ENCODE results near the gene FITM1.
A peak's percentile ranks its signal among the peaks of the same experiment; 100 is the strongest.

Gene FITM1

GRCh38 chr14:24130380-24130716 is at the start of gene FITM1:
Gene FITM1, plus strand, starts transcription at chr14:24130659. Its CDS starts 905 bp downstream, at chr14:24131564.
- no peak within 1 kb of the TSS for H3K27ac ChIP-seq (ENCODE audit: low read depth, low read length)
- H3K9ac ChIP-seq (ENCODE audit: low read length): no peak within 1 kb of the TSS
- H3K27me3 ChIP-seq (ENCODE audit: control insufficient read depth in 1 of 2, insufficient read depth in 2 of 2, low read length in 2 of 2): no peaks in the 10 kb centered on the region
- H3K36me3 ChIP-seq (ENCODE audit: insufficient read depth, low read length): no peaks in the 10 kb centered on the region
- H3K4me3 ChIP-seq (ENCODE audit: low read depth in 1 of 2, low read length in 2 of 2): no peak within 1 kb of the TSS
- H3K4me1 ChIP-seq (ENCODE audit: insufficient read depth, low read length): peaks cover 2% of the 10 kb centered on the region
- no peaks in the 10 kb centered on the region for H3K9me3 ChIP-seq (ENCODE audit: low read length)

- H3K27me3 ChIP-seq (ENCODE audit: control insufficient read depth in 1 of 2, insufficient read depth in 2 of 2, low read length in 2 of 2): peaks cover 0 to 11% of the 10 kb centered on the region in 2 donors
- no peaks in the 10 kb centered on the region for H3K36me3 ChIP-seq (ENCODE audit: insufficient read depth, low read length)
- H3K9ac ChIP-seq (ENCODE audit: low read length): no peak overlapping the region
- peaks cover 6% of the 10 kb centered on the region for H3K4me1 ChIP-seq (ENCODE audit: insufficient read depth, low read length)
- peak overlapping the region; percentile 56 to 64 for H3K4me3 ChIP-seq (ENCODE audit: low read depth in 1 of 2, low read length in 2 of 2)
- no peaks in the 10 kb centered on the region for H3K9me3 ChIP-seq (ENCODE audit: low read length)
- H3K27ac ChIP-seq (ENCODE audit: low read depth, low read length): no peak overlapping the region
Observed at GRCh38 chr14:24080888-24081738, 49.3 kb upstream of the FITM1 start.

- H3K4me3 ChIP-seq (ENCODE audit: low read depth in 1 of 2, low read length in 2 of 2): peak overlapping the region; percentile 56 to 64
- H3K9ac ChIP-seq (ENCODE audit: low read length): no peak overlapping the region
- peaks cover 6% of the 10 kb centered on the region for H3K4me1 ChIP-seq (ENCODE audit: insufficient read depth, low read length)
- H3K9me3 ChIP-seq (ENCODE audit: low read length): no peaks in the 10 kb centered on the region
- peaks cover 0 to 11% of the 10 kb centered on the region in 2 donors for H3K27me3 ChIP-seq (ENCODE audit: control insufficient read depth in 1 of 2, insufficient read depth in 2 of 2, low read length in 2 of 2)
- H3K27ac ChIP-seq (ENCODE audit: low read depth, low read length): no peak overlapping the region
- no peaks in the 10 kb centered on the region for H3K36me3 ChIP-seq (ENCODE audit: insufficient read depth, low read length)
Observed at GRCh38 chr14:24081739-24082211, 48.7 kb upstream of the FITM1 start.

GRCh38 chr14:24082411-24083080 is 47.9 kb upstream of the FITM1 start:
- no peak overlapping the region for H3K27ac ChIP-seq (ENCODE audit: low read depth, low read length)
- no peaks in the 10 kb centered on the region for H3K36me3 ChIP-seq (ENCODE audit: insufficient read depth, low read length)
- no peak overlapping the region for H3K4me3 ChIP-seq (ENCODE audit: low read depth in 1 of 2, low read length in 2 of 2)
- H3K27me3 ChIP-seq (ENCODE audit: control insufficient read depth in 1 of 2, insufficient read depth in 2 of 2, low read length in 2 of 2): peaks cover 0 to 7% of the 10 kb centered on the region in 2 donors
- no peaks in the 10 kb centered on the region for H3K9me3 ChIP-seq (ENCODE audit: low read length)
- H3K9ac ChIP-seq (ENCODE audit: low read length): no peak overlapping the region
- peaks cover 6% of the 10 kb centered on the region for H3K4me1 ChIP-seq (ENCODE audit: insufficient read depth, low read length)

GRCh38 chr14:24083462-24083861 is 47.0 kb upstream of the FITM1 start:
- Histone ChIP-seq H3K9me3 (ENCODE audit: low read length) (no peaks in the 10 kb centered on the region), H3K36me3 (ENCODE audit: insufficient read depth, low read length) (no peaks in the 10 kb centered on the region), H3K4me1 (ENCODE audit: insufficient read depth, low read length) (peaks cover 6% of the 10 kb centered on the region), H3K9ac (ENCODE audit: low read length) (no peak overlapping the region), H3K4me3 (ENCODE audit: low read depth in 1 of 2, low read length in 2 of 2) (no peak overlapping the region), H3K27ac (ENCODE audit: low read depth, low read length) (no peak overlapping the region), H3K27me3 (ENCODE audit: control insufficient read depth in 1 of 2, insufficient read depth in 2 of 2, low read length in 2 of 2) (peaks cover 0 to 6% of the 10 kb centered on the region in 2 donors)

- H3K9me3 ChIP-seq (ENCODE audit: low read length): no peaks in the 10 kb centered on the region
- no peak overlapping the region for H3K9ac ChIP-seq (ENCODE audit: low read length)
- no peak overlapping the region for H3K4me3 ChIP-seq (ENCODE audit: low read depth in 1 of 2, low read length in 2 of 2)
- H3K27ac ChIP-seq (ENCODE audit: low read depth, low read length): no peak overlapping the region
- H3K36me3 ChIP-seq (ENCODE audit: insufficient read depth, low read length): no peaks in the 10 kb centered on the region
- H3K4me1 ChIP-seq (ENCODE audit: insufficient read depth, low read length): peaks cover 6% of the 10 kb centered on the region
- H3K27me3 ChIP-seq (ENCODE audit: control insufficient read depth in 1 of 2, insufficient read depth in 2 of 2, low read length in 2 of 2): peaks cover 0 to 6% of the 10 kb centered on the region in 2 donors
Observed at GRCh38 chr14:24084440-24084839, 46.0 kb upstream of the FITM1 start.

- H3K27ac ChIP-seq (ENCODE audit: low read depth, low read length): no peak overlapping the region
- H3K9me3 ChIP-seq (ENCODE audit: low read length): no peaks in the 10 kb centered on the region
- no peak overlapping the region for H3K4me3 ChIP-seq (ENCODE audit: low read depth in 1 of 2, low read length in 2 of 2)
- H3K9ac ChIP-seq (ENCODE audit: low read length): no peak overlapping the region
- H3K36me3 ChIP-seq (ENCODE audit: insufficient read depth, low read length): no peaks in the 10 kb centered on the region
- peaks cover 6% of the 10 kb centered on the region for H3K4me1 ChIP-seq (ENCODE audit: insufficient read depth, low read length)
- H3K27me3 ChIP-seq (ENCODE audit: control insufficient read depth in 1 of 2, insufficient read depth in 2 of 2, low read length in 2 of 2): peaks cover 0 to 6% of the 10 kb centered on the region in 2 donors
Observed at GRCh38 chr14:24085215-24085614, 45.2 kb upstream of the FITM1 start.

- Histone ChIP-seq H3K4me1 (ENCODE audit: insufficient read depth, low read length) (no peaks in the 10 kb centered on the region), H3K9ac (ENCODE audit: low read length) (no peak overlapping the region), H3K9me3 (ENCODE audit: low read length) (no peaks in the 10 kb centered on the region), H3K4me3 (ENCODE audit: low read depth in 1 of 2, low read length in 2 of 2) (no peak overlapping the region), H3K36me3 (ENCODE audit: insufficient read depth, low read length) (no peaks in the 10 kb centered on the region), H3K27me3 (ENCODE audit: control insufficient read depth in 1 of 2, insufficient read depth in 2 of 2, low read length in 2 of 2) (peaks cover 0 to 6% of the 10 kb centered on the region in 2 donors), H3K27ac (ENCODE audit: low read depth, low read length) (no peak overlapping the region)
Observed at GRCh38 chr14:24086193-24086955, 44.1 kb upstream of the FITM1 start.

GRCh38 chr14:24087004-24087403 is 43.5 kb upstream of the FITM1 start:
- Histone ChIP-seq H3K27ac (ENCODE audit: low read depth, low read length) (no peak overlapping the region), H3K36me3 (ENCODE audit: insufficient read depth, low read length) (no peaks in the 10 kb centered on the region), H3K27me3 (ENCODE audit: control insufficient read depth in 1 of 2, insufficient read depth in 2 of 2, low read length in 2 of 2) (no peaks in the 10 kb centered on the region), H3K4me1 (ENCODE audit: insufficient read depth, low read length) (no peaks in the 10 kb centered on the region), H3K9me3 (ENCODE audit: low read length) (no peaks in the 10 kb centered on the region), H3K9ac (ENCODE audit: low read length) (no peak overlapping the region), H3K4me3 (ENCODE audit: low read depth in 1 of 2, low read length in 2 of 2) (no peak overlapping the region)

GRCh38 chr14:24088095-24088494 is 42.4 kb upstream of the FITM1 start:
- Histone ChIP-seq H3K27ac (ENCODE audit: low read depth, low read length) (no peak overlapping the region), H3K9ac (ENCODE audit: low read length) (no peak overlapping the region), H3K27me3 (ENCODE audit: control insufficient read depth in 1 of 2, insufficient read depth in 2 of 2, low read length in 2 of 2) (no peaks in the 10 kb centered on the region), H3K9me3 (ENCODE audit: low read length) (no peaks in the 10 kb centered on the region), H3K36me3 (ENCODE audit: insufficient read depth, low read length) (no peaks in the 10 kb centered on the region), H3K4me3 (ENCODE audit: low read depth in 1 of 2, low read length in 2 of 2) (no peak overlapping the region), H3K4me1 (ENCODE audit: insufficient read depth, low read length) (no peaks in the 10 kb centered on the region)

GRCh38 chr14:24089890-24090289 is 40.6 kb upstream of the FITM1 start:
- Histone ChIP-seq H3K9me3 (ENCODE audit: low read length) (no peaks in the 10 kb centered on the region), H3K27ac (ENCODE audit: low read depth, low read length) (no peak overlapping the region), H3K4me1 (ENCODE audit: insufficient read depth, low read length) (peaks cover 10% of the 10 kb centered on the region), H3K36me3 (ENCODE audit: insufficient read depth, low read length) (no peaks in the 10 kb centered on the region), H3K27me3 (ENCODE audit: control insufficient read depth in 1 of 2, insufficient read depth in 2 of 2, low read length in 2 of 2) (no peaks in the 10 kb centered on the region), H3K9ac (ENCODE audit: low read length) (no peak overlapping the region), H3K4me3 (ENCODE audit: low read depth in 1 of 2, low read length in 2 of 2) (no peak overlapping the region)

Measured in muscle layer of colon (tissue), 2 donors.